A549 (cell line): ENCODE results near the gene MCRS1. TPM values are rescaled to one million over a fixed set of nuclear protein-coding genes. Genes with fewer than 3 reads are reported as not detected.

ENCODE experiments used
- ATAC-seq, 2 experiments: fragments of 200-7000 bp in 1 of 2; fragments of >200 bp in 1 of 2; cut with Nextera tagmentation in 1 of 2; cut with Tn5 transposase in 1 of 2; 3 replicates each; pipeline versions ENCODE4 v1.8.0 to v1.9.1; 2018 to 2020; ENCODE audit warnings: mild to moderate bottlenecking in 1 of 2, moderate library complexity in 1 of 2
- CTCF ChIA-PET: fragments of 300-600 bp; sonication (Branson Sonifier 250); formaldehyde crosslinking; extraction: SDS; loops from one replicate; lab custom pipeline; 2021; ENCODE audit warnings: antibody characterized with exemption, inconsistent platforms; lab: Yijun Ruan, JAX
- POLR2A ChIA-PET: fragments of 350-600 bp; formaldehyde crosslinking; extraction: SDS; loops from one replicate; lab custom pipeline; 2021; ENCODE audit warnings: antibody characterized with exemption, inconsistent platforms; lab: Yijun Ruan, JAX
- DNase-seq, 2 experiments: peaks; one replicate each; pipeline versions ENCODE4 v3.0.0 to v3.0.0-alpha.2; 2011 to 2016; ENCODE audit warnings: low read depth in 1 of 2, low spot score in 1 of 2
- FAIRE-seq: peaks from 2 replicates; lab custom pipeline; 2011; peaks lifted over from hg19 to GRCh38; lab: Jason Lieb, UNC
- H3K27ac ChIP-seq, 2 experiments: fragments of >200 bp; sonication (Bioruptor Twin); formaldehyde crosslinking; 3 replicates each; pipeline ENCODE4 v1.5.1; 2016 to 2017
- H3K4me1 ChIP-seq: fragments of >200 bp; sonication (Bioruptor Twin); formaldehyde crosslinking; 3 replicates; pipeline ENCODE4 v1.6.1; 2016
- H3K4me2 ChIP-seq: fragments of >200 bp; sonication (Bioruptor Twin); formaldehyde crosslinking; 3 replicates; pipeline ENCODE4 v1.6.1; 2016
- H3K4me3 ChIP-seq: fragments of >200 bp; sonication (Bioruptor Twin); formaldehyde crosslinking; 3 replicates; pipeline ENCODE4 v1.5.1; 2016
- H3K9me3 ChIP-seq: fragments of >200 bp; sonication (Bioruptor Twin); formaldehyde crosslinking; 3 replicates; pipeline ENCODE4 v1.6.1; 2016
- EHF ChIP-seq: fragments of 250-450 bp; sonication (Bioruptor Pico); IDR thresholded peaks from 2 replicates; pipeline ENCODE4 v1.5.0; 2020; ENCODE audit warnings: mild to moderate bottlenecking
- ESRRA ChIP-seq: fragments of 150-350 bp; IDR thresholded peaks from 2 replicates; pipeline ENCODE4 v1.6.1; 2014; ENCODE audit warnings: mild to moderate bottlenecking, low read length, borderline replicate concordance
- HDAC2 ChIP-seq: fragments of 200-600 bp; sonication (generic); IDR thresholded peaks from 2 replicates; pipeline ENCODE4 v1.6.1; 2016
- HEYL ChIP-seq: fragments of 250-450 bp; sonication (Bioruptor Pico); IDR thresholded peaks from 2 replicates; pipeline ENCODE4 v1.8.0; 2021; ENCODE audit warnings: mild to moderate bottlenecking, moderate library complexity
- JUN ChIP-seq, 2 experiments: fragments of >200 bp; sonication (Bioruptor Twin); formaldehyde crosslinking; IDR thresholded peaks; 2 replicates in 1 of 2; 3 replicates in 1 of 2; pipeline ENCODE4 v1.6.1; 2016 to 2017
- MAFK ChIP-seq: fragments of 450-650 bp; IDR thresholded peaks from 2 replicates; pipeline ENCODE4 v1.6.1; 2014; ENCODE audit not compliant: partially characterized antibody
- MAZ ChIP-seq: fragments of 150-350 bp; IDR thresholded peaks from 2 replicates; pipeline ENCODE4 v1.6.1; 2014; ENCODE audit warnings: antibody characterized with exemption, low read depth, low read length, borderline replicate concordance
- NR3C1 ChIP-seq: fragments of >200 bp; sonication (Bioruptor Twin); formaldehyde crosslinking; IDR thresholded peaks from 3 replicates; pipeline ENCODE4 v1.6.1; 2017
- POLR2AphosphoS2 ChIP-seq: conservative IDR thresholded peaks from 2 replicates; pipeline ENCODE4 v1.6.1; 2012; ENCODE audit warnings: low read length, improper control_type of control experiment, inconsistent platforms
- RNF2 ChIP-seq: fragments of 200-600 bp; sonication (generic); IDR thresholded peaks from 2 replicates; pipeline ENCODE4 v1.6.1; 2016; ENCODE audit warnings: low read depth, mild to moderate bottlenecking, antibody characterized with exemption, moderate library complexity, borderline replicate concordance
- TP53 ChIP-seq: fragments of 250-450 bp; sonication (Bioruptor Pico); IDR thresholded peaks from 2 replicates; pipeline ENCODE4 v1.5.0; 2021; ENCODE audit warnings: mild to moderate bottlenecking, moderate library complexity
- ZC3H11A ChIP-seq: fragments of 450-650 bp; IDR thresholded peaks from 2 replicates; pipeline ENCODE4 v1.6.1; 2014; ENCODE audit warnings: antibody characterized with exemption, mild to moderate bottlenecking
- ZFP36 ChIP-seq: fragments of 450-650 bp; IDR thresholded peaks from 2 replicates; pipeline ENCODE4 v1.6.1; 2014; ENCODE audit warnings: borderline replicate concordance; ENCODE audit not compliant: partially characterized antibody
- ZNF302 ChIP-seq: fragments of 250-450 bp; sonication (Bioruptor Pico); IDR thresholded peaks from 2 replicates; pipeline ENCODE4 v1.9.0; 2021; ENCODE audit warnings: inconsistent platforms, mild to moderate bottlenecking, moderate library complexity
- WGBS: methylation state at CpG from one replicate; pipeline ENCODE4 v1.1.6; 2017; ENCODE audit errors: missing lambda C conversion rate; 5-methylcytosine and 5-hydroxymethylcytosine counted together
- polyA plus RNA-seq, 4 experiments: library from polyadenylated mRNA; depleted of rRNA in 3 of 4; stranded (reverse); fragments of >200 nt; fragmentation: RNase III in 1 of 4; extraction: RNeasy Plus Mini Kit Qiagen cat#74134 plus additional on column Dnase treatment in 1 of 4; gene quantifications; 2 replicates in 3 of 4; 3 replicates in 1 of 4; pipeline ENCODE4 v1.2.3, GENCODE V29; 2011 to 2017
- TF ChIP-seq, protein P1 (sequence below): IDR thresholded peaks from 2 replicates; pipeline ENCODE4 v1.6.1; 2012; ENCODE audit warnings: low read depth, borderline replicate concordance
- TF ChIP-seq, protein P2 (sequence below): fragments of >200 bp; sonication (Bioruptor Twin); formaldehyde crosslinking; IDR thresholded peaks from 3 replicates; pipeline ENCODE4 v1.5.1; 2016
- TF ChIP-seq, protein P3 (sequence below): IDR thresholded peaks from 2 replicates; pipeline ENCODE4 v1.6.1; 2012
- TF ChIP-seq, protein P4 (sequence below): fragments of 200-600 bp; sonication (generic); IDR thresholded peaks from 2 replicates; pipeline ENCODE4 v1.6.1; 2016; ENCODE audit warnings: antibody characterized with exemption, mild to moderate bottlenecking, moderate library complexity
- TF ChIP-seq, protein P5 (sequence below): fragments of >200 bp; sonication (Bioruptor Twin); formaldehyde crosslinking; IDR thresholded peaks from 2 replicates; pipeline ENCODE4 v1.6.1; 2016

The MCRS1 gene
- polyA plus RNA-seq, 2 of the 4 experiments (the other 2 are of a cell fraction), result 64.1 to 68.5 TPM

DNA sequence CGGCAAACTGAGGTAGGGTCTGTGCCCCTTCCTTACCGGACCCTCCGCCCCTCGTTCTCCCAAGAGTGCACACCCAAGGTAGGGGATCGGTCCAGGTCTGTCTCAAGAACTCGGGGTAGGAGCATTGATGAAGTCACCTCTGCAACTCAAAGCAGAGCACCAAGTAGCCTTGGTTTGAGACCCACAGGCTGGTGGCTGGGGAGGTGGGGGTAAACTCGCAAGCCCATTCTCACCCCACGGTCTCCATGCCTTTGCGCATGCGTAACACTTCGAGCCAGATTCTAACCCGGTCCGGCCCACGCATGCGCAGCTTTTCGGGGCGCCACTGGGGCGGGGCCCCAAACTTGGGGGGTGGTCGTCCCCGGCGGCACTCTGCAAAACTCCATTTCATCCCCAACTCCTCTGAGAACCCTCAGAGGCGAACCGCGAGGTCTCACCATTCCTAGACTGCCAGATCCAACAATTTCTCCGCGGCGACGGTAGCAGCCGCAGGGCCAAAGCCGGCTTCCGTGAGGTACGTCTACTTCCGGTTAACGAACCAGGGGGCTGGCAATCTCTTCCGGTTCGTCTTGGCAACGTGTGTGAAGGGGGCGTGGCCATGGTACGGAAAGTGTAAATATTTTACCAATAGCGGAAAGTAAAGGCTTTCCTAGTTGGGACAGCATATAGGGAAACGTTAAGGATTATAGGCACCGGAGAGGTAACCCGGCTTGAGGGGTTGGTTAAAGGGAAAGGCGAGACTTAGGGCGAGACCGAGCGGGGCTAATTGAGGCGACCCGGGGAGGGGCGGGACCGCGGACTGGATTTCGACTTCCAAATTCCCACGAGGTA, at the start of gene MCRS1 (continued):
- TF ChIP-seq, protein P1, sequence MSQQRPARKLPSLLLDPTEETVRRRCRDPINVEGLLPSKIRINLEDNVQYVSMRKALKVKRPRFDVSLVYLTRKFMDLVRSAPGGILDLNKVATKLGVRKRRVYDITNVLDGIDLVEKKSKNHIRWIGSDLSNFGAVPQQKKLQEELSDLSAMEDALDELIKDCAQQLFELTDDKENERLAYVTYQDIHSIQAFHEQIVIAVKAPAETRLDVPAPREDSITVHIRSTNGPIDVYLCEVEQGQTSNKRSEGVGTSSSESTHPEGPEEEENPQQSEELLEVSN, result peak; percentile 53; the same call in 1 of the 2 replicates

DNA sequence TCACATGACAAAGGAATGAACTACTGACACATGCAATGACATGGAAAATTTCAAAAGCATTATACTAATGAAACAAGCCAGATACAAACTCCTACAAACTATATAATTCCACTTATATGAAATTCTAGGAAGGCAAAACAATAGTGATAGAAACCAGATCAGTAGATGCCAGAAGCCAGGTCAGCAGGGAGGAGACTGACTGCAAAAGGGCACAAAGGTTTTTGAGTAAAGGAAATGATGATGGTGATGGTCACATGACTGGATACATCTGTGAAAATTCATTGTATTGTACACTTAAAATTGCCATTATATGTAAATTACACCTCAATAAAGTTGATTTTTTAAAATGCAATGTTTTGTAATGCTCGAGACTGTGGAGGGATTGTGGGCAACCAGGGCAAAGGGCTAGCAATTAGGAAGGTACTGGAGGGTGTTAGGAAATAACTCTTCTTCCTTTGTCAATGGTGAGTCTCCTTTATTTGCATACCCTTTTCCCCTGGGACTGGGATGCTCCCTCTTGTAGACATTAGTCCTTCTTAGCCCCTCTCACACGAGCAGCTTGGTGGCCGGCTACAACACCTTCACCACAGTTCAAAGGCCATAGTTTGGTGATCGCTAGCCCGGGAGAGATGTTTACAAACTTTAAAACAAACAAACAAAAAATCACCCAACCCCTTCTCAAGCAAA, 48.7 kb upstream of the MCRS1 start:
- peaks cover 3% of the 10 kb centered on the region; the same call in 2 of the 3 replicates for H3K4me1 ChIP-seq
- POLR2A ChIA-PET, result no interaction called here
- TF ChIP-seq POLR2AphosphoS2 (no peak), ZFP36 (no peak), EHF (no peak), HDAC2 (no peak), ESRRA (no peak), JUN (IDR thresholded peaks at IDR 0.05) (no peak), MAFK (no peak), TP53 (CRISPR knock-in tag) (no peak), MAZ (no peak), ZNF302 (CRISPR knock-in tag) (no peak), ZC3H11A (no peak), HEYL (CRISPR knock-in tag) (no peak), NR3C1 (no peak), RNF2 (no peak)
- TF ChIP-seq, protein P2, sequence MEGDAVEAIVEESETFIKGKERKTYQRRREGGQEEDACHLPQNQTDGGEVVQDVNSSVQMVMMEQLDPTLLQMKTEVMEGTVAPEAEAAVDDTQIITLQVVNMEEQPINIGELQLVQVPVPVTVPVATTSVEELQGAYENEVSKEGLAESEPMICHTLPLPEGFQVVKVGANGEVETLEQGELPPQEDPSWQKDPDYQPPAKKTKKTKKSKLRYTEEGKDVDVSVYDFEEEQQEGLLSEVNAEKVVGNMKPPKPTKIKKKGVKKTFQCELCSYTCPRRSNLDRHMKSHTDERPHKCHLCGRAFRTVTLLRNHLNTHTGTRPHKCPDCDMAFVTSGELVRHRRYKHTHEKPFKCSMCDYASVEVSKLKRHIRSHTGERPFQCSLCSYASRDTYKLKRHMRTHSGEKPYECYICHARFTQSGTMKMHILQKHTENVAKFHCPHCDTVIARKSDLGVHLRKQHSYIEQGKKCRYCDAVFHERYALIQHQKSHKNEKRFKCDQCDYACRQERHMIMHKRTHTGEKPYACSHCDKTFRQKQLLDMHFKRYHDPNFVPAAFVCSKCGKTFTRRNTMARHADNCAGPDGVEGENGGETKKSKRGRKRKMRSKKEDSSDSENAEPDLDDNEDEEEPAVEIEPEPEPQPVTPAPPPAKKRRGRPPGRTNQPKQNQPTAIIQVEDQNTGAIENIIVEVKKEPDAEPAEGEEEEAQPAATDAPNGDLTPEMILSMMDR, result no peak
- TF ChIP-seq, protein P3, sequence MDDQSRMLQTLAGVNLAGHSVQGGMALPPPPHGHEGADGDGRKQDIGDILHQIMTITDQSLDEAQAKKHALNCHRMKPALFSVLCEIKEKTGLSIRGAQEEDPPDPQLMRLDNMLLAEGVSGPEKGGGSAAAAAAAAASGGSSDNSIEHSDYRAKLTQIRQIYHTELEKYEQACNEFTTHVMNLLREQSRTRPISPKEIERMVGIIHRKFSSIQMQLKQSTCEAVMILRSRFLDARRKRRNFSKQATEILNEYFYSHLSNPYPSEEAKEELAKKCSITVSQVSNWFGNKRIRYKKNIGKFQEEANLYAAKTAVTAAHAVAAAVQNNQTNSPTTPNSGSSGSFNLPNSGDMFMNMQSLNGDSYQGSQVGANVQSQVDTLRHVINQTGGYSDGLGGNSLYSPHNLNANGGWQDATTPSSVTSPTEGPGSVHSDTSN, result no peak
- TF ChIP-seq, protein P4, sequence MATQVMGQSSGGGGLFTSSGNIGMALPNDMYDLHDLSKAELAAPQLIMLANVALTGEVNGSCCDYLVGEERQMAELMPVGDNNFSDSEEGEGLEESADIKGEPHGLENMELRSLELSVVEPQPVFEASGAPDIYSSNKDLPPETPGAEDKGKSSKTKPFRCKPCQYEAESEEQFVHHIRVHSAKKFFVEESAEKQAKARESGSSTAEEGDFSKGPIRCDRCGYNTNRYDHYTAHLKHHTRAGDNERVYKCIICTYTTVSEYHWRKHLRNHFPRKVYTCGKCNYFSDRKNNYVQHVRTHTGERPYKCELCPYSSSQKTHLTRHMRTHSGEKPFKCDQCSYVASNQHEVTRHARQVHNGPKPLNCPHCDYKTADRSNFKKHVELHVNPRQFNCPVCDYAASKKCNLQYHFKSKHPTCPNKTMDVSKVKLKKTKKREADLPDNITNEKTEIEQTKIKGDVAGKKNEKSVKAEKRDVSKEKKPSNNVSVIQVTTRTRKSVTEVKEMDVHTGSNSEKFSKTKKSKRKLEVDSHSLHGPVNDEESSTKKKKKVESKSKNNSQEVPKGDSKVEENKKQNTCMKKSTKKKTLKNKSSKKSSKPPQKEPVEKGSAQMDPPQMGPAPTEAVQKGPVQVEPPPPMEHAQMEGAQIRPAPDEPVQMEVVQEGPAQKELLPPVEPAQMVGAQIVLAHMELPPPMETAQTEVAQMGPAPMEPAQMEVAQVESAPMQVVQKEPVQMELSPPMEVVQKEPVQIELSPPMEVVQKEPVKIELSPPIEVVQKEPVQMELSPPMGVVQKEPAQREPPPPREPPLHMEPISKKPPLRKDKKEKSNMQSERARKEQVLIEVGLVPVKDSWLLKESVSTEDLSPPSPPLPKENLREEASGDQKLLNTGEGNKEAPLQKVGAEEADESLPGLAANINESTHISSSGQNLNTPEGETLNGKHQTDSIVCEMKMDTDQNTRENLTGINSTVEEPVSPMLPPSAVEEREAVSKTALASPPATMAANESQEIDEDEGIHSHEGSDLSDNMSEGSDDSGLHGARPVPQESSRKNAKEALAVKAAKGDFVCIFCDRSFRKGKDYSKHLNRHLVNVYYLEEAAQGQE, result no peak
- TF ChIP-seq, protein P5, sequence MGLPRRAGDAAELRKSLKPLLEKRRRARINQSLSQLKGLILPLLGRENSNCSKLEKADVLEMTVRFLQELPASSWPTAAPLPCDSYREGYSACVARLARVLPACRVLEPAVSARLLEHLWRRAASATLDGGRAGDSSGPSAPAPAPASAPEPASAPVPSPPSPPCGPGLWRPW, result no peak

More for the DNA sequence above, 48.7 kb upstream of the MCRS1 start:
- no peak overlapping the region for H3K27ac ChIP-seq
- 53% methylated on average over 5 of the region's 5 CpGs for WGBS
- CTCF ChIA-PET, result interaction anchor here (0.7 to 3.1 kb wide), 2 partner anchors 36 to 285 kb away, joined by 3 to 12 read pairs; no protein-coding TSS in a partner anchor
- no peak overlapping the region for H3K4me2 ChIP-seq
- ATAC-seq (no peak), FAIRE-seq (no peak), DNase-seq (no peak)
- H3K4me3 ChIP-seq, result no peak overlapping the region
- peaks cover 6% of the 10 kb centered on the region; the same call in 2 of the 3 replicates for H3K9me3 ChIP-seq
